NK-92 (cell line): Measurements from ENCODE around the gene CCDC88B.

Source experiments
- DNase-seq: peaks from one replicate; lab custom pipeline; 2025; ENCODE audit not compliant: unreplicated experiment; lab: John Stamatoyannopoulos, UW

The CCDC88B gene

GRCh38 chr11:64358907-64359711 is 19.1 kb downstream of the CCDC88B start, which contains the start of gene RPS6KA4:
TSS of gene RPS6KA4 (plus strand) at chr11:64359162. CDS start at chr11:64359236, 74 bp downstream.
- DNase-seq, result no peak

GRCh38 chr11:64359712-64360445 is 19.9 kb downstream of the CCDC88B start:
- no peak for DNase-seq

- no peak for DNase-seq
These were observed 20.5 kb downstream of the CCDC88B start for GRCh38 chr11:64360448-64360921.

DNA sequence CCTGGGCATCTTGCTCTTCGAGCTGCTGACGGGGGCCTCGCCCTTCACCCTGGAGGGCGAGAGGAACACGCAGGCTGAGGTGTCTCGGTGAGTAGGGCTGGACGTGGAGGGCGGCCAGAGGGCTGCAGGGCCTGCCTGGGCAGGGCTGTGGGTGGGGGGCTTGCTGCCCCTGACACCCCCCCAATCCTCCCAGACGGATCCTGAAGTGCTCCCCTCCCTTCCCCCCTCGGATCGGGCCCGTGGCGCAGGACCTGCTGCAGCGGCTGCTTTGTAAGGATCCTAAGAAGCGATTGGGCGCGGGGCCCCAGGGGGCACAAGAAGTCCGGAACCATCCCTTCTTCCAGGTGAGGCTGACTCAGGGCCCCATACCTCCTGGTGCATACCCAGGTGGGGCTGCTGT is 21.7 kb downstream of the CCDC88B start:
- DNase-seq, result no peak

DNA sequence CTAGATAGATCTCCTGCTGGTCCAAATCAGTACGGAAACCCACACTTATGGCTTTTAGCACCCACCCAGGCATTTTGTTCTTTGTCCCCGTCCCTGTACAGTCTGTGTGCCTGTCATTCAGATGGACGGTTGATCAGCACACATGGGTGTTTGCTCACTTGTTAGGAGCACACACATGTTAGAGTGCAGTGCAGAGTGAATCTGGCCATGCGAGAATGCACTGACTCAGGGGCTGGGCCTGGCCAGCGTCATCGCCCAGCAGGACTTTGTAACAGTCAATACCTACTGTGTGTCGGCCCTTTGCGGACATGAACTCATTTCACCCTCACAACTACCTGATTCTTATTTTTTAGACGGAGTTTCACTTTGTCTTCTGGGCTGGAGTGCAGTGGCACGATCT is 22.3 kb downstream of the CCDC88B start:
- DNase-seq, result no peak

DNA sequence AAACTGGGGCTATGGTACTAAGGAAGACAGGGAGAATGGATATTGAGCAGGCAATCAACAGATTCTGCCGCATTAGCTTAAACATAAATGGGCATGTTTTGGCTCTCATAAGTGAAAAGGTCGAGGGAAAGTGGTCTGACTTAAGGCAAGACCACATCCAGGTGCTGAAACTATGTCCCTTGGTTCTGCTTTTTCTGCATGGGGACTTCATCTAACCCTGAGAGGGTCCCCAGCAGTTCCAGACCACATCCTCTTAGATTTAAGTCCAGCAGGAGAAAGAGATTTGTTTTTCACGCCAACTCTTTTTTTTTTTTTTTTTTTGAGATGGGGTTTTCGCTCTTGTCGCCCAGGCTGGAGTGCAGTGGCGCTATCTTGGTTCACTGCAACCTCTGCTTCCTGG is 24.4 kb downstream of the CCDC88B start:
- no peak for DNase-seq

GRCh38 chr11:64364911-64365310 is 24.9 kb downstream of the CCDC88B start:
- no peak for DNase-seq

DNA sequence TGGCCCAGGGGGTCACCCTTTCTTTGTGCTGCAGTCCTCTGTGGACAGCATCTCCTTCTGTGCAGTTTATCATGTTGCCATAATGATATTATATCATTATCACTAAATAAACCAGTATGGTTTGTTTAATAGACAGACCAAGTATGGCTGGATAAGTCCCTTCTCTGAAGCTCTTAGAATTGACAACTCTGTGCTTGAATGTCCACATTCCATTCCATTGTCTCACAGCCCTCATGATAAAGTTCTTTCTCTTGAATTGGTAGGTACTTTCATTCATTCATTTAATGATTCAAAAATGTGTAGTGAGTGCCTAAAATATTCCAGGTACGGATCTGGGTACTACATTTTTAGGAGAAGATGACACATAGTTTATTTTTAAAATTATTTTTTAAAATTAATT is 26.7 kb downstream of the CCDC88B start:
- no peak for DNase-seq

- no peak for DNase-seq
These were observed 28.1 kb downstream of the CCDC88B start for GRCh38 chr11:64367931-64368672.

DNA sequence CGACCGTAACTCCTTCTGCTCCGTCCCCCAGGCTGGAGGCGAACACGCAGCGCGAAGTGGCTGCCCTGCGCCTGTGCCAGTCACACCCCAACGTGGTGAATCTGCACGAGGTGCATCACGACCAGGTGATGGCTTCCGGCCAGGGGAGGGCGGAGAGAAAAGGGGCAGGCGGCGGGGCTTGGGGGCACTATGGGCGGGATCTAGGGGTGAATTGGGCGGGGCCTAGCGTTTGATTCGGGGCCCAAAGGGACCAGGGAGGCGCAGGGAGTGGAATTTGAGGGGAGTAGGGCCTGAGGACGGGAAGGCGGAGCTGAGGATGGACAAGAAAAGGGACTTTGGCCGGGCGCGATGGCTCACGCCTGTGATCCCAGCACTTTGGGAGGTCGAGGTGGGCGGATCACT is 28.7 kb downstream of the CCDC88B start:
- no peak for DNase-seq

DNA sequence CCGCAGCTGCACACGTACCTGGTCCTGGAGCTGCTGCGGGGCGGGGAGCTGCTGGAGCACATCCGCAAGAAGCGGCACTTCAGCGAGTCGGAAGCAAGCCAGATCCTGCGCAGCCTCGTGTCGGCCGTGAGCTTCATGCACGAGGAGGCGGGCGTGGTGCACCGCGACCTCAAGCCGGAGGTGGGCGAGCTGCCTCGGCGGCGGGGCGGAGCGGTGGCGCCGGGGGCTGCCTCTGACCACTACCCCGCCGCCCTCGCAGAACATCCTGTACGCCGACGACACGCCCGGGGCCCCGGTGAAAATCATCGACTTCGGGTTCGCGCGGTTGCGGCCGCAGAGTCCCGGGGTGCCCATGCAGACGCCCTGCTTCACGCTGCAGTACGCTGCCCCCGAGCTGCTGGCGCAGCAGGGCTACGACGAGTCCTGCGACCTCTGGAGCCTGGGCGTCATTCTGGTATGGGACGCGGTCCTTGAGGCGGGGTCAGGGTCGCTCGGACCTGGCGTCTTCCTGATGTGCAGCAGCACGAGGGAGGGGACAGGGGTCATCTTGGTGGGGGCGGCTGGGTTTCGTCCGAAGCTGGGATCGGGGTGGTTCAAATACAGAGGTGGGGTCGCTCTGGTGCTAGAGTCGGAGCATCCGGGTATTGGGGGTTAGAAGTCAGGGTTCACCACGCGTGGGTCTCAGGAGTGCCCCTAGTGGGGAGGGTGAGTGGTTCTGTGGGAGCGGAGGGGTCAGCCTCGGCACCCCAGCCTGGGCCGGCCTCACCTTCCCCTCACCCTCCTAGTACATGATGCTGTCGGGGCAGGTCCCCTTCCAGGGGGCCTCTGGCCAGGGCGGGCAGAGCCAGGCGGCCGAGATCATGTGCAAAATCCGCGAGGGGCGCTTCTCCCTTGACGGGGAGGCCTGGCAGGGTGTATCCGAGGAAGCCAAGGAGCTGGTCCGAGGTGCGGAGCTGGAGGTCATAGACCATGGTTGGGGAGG is 29.7 kb downstream of the CCDC88B start:
- DNase-seq, result no peak

DNA sequence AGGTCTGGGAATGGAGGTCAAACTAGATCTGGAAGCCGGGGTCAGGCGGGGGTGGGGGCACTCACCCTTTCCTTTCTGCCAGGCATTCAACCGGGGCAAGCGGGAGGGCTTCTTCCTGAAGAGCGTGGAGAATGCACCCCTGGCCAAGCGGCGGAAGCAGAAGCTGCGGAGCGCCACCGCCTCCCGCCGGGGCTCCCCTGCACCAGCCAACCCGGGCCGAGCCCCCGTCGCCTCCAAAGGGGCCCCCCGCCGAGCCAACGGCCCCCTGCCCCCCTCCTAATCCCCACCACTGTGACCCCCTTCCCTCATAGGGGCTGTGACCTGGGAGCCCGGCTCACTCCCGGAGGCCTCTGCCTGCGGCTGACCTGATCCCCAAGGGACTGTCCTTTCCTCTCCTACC is 31.2 kb downstream of the CCDC88B start:
- no peak for DNase-seq

GRCh38 chr11:64372021-64372420 is 32.0 kb downstream of the CCDC88B start:
- DNase-seq, result no peak

- DNase-seq, result no peak
These were observed 33.0 kb downstream of the CCDC88B start for GRCh38 chr11:64372802-64373597.

GRCh38 chr11:64373598-64373974 is 33.6 kb downstream of the CCDC88B start:
- no peak for DNase-seq

DNA sequence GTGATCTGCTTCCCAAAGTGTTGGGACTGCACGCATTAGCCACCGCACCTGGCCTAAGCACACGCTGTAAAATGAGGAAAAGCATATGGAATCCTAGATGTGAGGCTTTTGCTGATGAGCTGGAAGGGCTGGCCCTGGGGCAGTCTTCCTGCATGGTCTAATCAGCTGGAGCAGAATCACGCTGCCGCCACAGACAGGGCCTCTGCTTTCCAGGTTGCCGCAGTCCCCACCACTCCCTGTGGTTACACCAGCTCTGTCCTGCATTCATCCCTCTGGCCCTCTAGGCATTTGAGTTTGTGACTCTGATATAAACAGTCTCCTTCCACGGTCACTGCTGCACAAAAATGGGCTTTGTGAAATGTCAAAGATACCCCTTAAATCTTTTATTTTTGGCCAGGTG is 36.1 kb downstream of the CCDC88B start:
- DNase-seq, result no peak

- no peak for DNase-seq
These were observed 38.4 kb downstream of the CCDC88B start for GRCh38 chr11:64378335-64378880.

DNA sequence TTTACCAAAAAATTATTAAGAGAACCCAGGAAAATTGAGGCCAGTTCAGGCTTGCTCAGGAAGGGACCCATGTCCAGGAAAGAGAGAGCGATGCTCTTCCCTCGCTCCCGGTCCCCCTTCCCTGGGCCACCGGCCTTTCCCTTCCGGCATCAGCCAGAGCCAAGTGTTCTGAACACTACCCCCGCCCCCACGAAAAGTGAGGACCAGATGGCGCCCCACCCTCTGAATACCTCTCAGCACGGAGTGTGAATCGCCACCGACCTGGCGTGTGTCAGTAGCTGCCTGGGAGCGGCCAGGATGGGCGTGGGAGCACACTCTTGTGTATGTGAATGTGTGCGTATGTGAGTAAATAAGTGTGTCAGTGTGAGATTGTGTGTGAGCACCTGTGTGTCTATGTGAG is 39.2 kb downstream of the CCDC88B start:
- no peak for DNase-seq
